ENCODE results near the gene SHMT2.

- TF ChIP-seq CTCF (IDR thresholded peaks at IDR 0.05), result no peak
- no peak for TF ChIP-seq POLR2AphosphoS5 (IDR thresholded peaks at IDR 0.05)
These were observed 38.8 kb downstream of the SHMT2 start for GRCh38 chr12:57268264-57268663.
